HepG2 (cell line): ENCODE data around the gene CCR3.

Experiments
- CBX1 ChIP-seq: IDR thresholded peaks from one replicate; pipeline ENCODE4 v1.6.1; 2016; ENCODE audit warnings: antibody characterized with exemption, low read depth
- CHD2 ChIP-seq: IDR thresholded peaks from 2 replicates; pipeline ENCODE4 v1.6.1; 2011; ENCODE audit warnings: low read depth, low read length, improper control_type of control experiment
- GABPB1 ChIP-seq: IDR thresholded peaks from 2 replicates; pipeline ENCODE4 v1.6.1; 2016; ENCODE audit warnings: mild to moderate bottlenecking, missing genetic modification reagents, moderate library complexity, missing compliant biosample characterization
- JUN ChIP-seq: sonication (generic); formaldehyde crosslinking; IDR thresholded peaks from 2 replicates; pipeline ENCODE4 v1.4.0; 2020; ENCODE audit warnings: mild to moderate bottlenecking, missing genetic modification reagents
- KDM4B ChIP-seq: sonication (generic); formaldehyde crosslinking; IDR thresholded peaks from 2 replicates; pipeline ENCODE4 v1.4.0; 2020; ENCODE audit warnings: missing genetic modification reagents
- MAX ChIP-seq: IDR thresholded peaks from 2 replicates; pipeline ENCODE4 v1.6.1; 2012; ENCODE audit warnings: inconsistent platforms
- MED1 ChIP-seq: sonication (generic); formaldehyde crosslinking; IDR thresholded peaks from 2 replicates; pipeline ENCODE4 v1.4.0; 2020; ENCODE audit warnings: missing genetic modification reagents
- PHF8 ChIP-seq: sonication (generic); formaldehyde crosslinking; IDR thresholded peaks from 2 replicates; pipeline ENCODE4 v1.5.0; 2020; ENCODE audit warnings: missing genetic modification reagents
- SIN3A ChIP-seq: IDR thresholded peaks from 2 replicates; pipeline ENCODE4 v1.6.1; 2011; ENCODE audit warnings: low read depth, mild to moderate bottlenecking, control low read depth, low read length, borderline replicate concordance
- SMC3 ChIP-seq: IDR thresholded peaks from 2 replicates; pipeline ENCODE4 v1.6.1; 2011; ENCODE audit warnings: low read length, improper control_type of control experiment
- YEATS2 ChIP-seq: sonication (generic); formaldehyde crosslinking; IDR thresholded peaks from 2 replicates; pipeline ENCODE4 v1.4.0; 2020; ENCODE audit warnings: missing genetic modification reagents, borderline replicate concordance
- ZNF432 ChIP-seq: sonication (generic); formaldehyde crosslinking; IDR thresholded peaks from 2 replicates; pipeline ENCODE4 v1.5.0; 2020; ENCODE audit warnings: missing genetic modification reagents, mild to moderate bottlenecking, borderline replicate concordance
- ZNF546 ChIP-seq: sonication (generic); formaldehyde crosslinking; conservative IDR thresholded peaks from 2 replicates; pipeline ENCODE4 v1.8.1; 2023; ENCODE audit warnings: mild to moderate bottlenecking, missing genetic modification reagents
- ZSCAN22 ChIP-seq: sonication (generic); formaldehyde crosslinking; IDR thresholded peaks from 2 replicates; pipeline ENCODE4 v1.4.0; 2020; ENCODE audit warnings: mild to moderate bottlenecking, missing genetic modification reagents

- TF ChIP-seq CBX1 (no peak), MAX (no peak), CHD2 (no peak), ZSCAN22 (CRISPR knock-in tag) (no peak), KDM4B (CRISPR knock-in tag) (no peak), JUN (CRISPR knock-in tag) (no peak), SIN3A (no peak), PHF8 (CRISPR knock-in tag) (no peak), MED1 (CRISPR knock-in tag) (no peak), ZNF546 (CRISPR knock-in tag) (no peak), ZNF432 (CRISPR knock-in tag) (no peak), SMC3 (no peak), GABPB1 (CRISPR knock-in tag) (no peak), YEATS2 (CRISPR knock-in tag) (no peak)
Observed at GRCh38 chr3:46243560-46243959, 1.3 kb downstream of the CCR3 start.
